Astrocyte (in vitro differentiated cells and primary cell): ENCODE data around the gene SNED1. TPM values are rescaled to one million over a fixed set of nuclear protein-coding genes. Genes with fewer than 3 reads are reported as not detected.

Experiments used
- DNase-seq: peaks from one replicate; pipeline ENCODE4 v3.0.0-alpha.2; 2010; ENCODE audit warnings: low read depth
- FAIRE-seq: peaks from 2 replicates; lab custom pipeline; 2011; peaks lifted over from hg19 to GRCh38; lab: Jason Lieb, UNC
- H2AFZ ChIP-seq: 2 replicates; pipeline ENCODE4 v1.6.0; 2012; ENCODE audit warnings: low read depth, low read length, inconsistent platforms
- H3K27ac ChIP-seq: 2 replicates; pipeline ENCODE4 v1.5.1; 2011; ENCODE audit warnings: low read depth, low read length, inconsistent platforms
- H3K27me3 ChIP-seq: 2 replicates; pipeline ENCODE4 v1.6.0; 2011; ENCODE audit warnings: low read length, inconsistent platforms; ENCODE audit not compliant: insufficient read depth
- H3K36me3 ChIP-seq: 2 replicates; pipeline ENCODE4 v1.5.1; 2011; ENCODE audit warnings: low read length, inconsistent platforms; ENCODE audit not compliant: insufficient read depth
- H3K4me1 ChIP-seq: 2 replicates; pipeline ENCODE4 v1.5.1; 2011; ENCODE audit warnings: low read length, inconsistent platforms; ENCODE audit not compliant: insufficient read depth
- H3K4me2 ChIP-seq: 2 replicates; pipeline ENCODE4 v1.6.0; 2012; ENCODE audit warnings: low read length, inconsistent platforms
- H3K4me3 ChIP-seq: 2 replicates; pipeline ENCODE4 v1.5.1; 2011; ENCODE audit warnings: low read depth, mild to moderate bottlenecking, low read length, inconsistent platforms; ENCODE audit not compliant: insufficient read depth
- H3K79me2 ChIP-seq: 2 replicates; pipeline ENCODE4 v1.6.0; 2012; ENCODE audit warnings: mild to moderate bottlenecking, low read length, inconsistent platforms; ENCODE audit not compliant: insufficient read depth
- H3K9ac ChIP-seq: 2 replicates; pipeline ENCODE4 v1.6.0; 2012; ENCODE audit warnings: mild to moderate bottlenecking, low read length, inconsistent platforms
- H3K9me3 ChIP-seq: 2 replicates; pipeline ENCODE4 v1.5.1; 2012; ENCODE audit warnings: low read depth, mild to moderate bottlenecking, low read length, inconsistent platforms; ENCODE audit not compliant: insufficient read depth
- H4K20me1 ChIP-seq: 2 replicates; pipeline ENCODE4 v1.6.0; 2012; ENCODE audit warnings: low read length, inconsistent platforms; ENCODE audit not compliant: insufficient read depth
- H3K27ac Mint-ChIP-seq: one replicate; pipeline ENCODE4 v1.8.0; 2021; ENCODE audit warnings: mild to moderate bottlenecking, mixed read lengths; ENCODE audit not compliant: unreplicated experiment
- H3K27me3 Mint-ChIP-seq: one replicate; pipeline ENCODE4 v1.8.0; 2021; ENCODE audit warnings: low read depth, mixed read lengths; ENCODE audit not compliant: unreplicated experiment
- H3K36me3 Mint-ChIP-seq: one replicate; pipeline ENCODE4 v1.8.0; 2021; ENCODE audit warnings: low read depth, mixed read lengths; ENCODE audit not compliant: unreplicated experiment
- H3K4me1 Mint-ChIP-seq: one replicate; pipeline ENCODE4 v1.8.0; 2021; ENCODE audit warnings: low read depth, mixed read lengths; ENCODE audit not compliant: unreplicated experiment
- H3K4me3 Mint-ChIP-seq: one replicate; pipeline ENCODE4 v1.8.0; 2021; ENCODE audit warnings: mild to moderate bottlenecking, moderate library complexity, mixed read lengths; ENCODE audit not compliant: unreplicated experiment
- H3K9me3 Mint-ChIP-seq: one replicate; pipeline ENCODE4 v1.8.0; 2021; ENCODE audit warnings: mild to moderate bottlenecking, mixed read lengths; ENCODE audit not compliant: unreplicated experiment
- CTCF ChIP-seq: IDR thresholded peaks from 2 replicates; pipeline ENCODE4 v1.5.1; 2011; ENCODE audit warnings: low read depth, mild to moderate bottlenecking, inconsistent platforms, low read length, moderate library complexity; ENCODE audit not compliant: insufficient read depth
- EZH2 ChIP-seq: IDR thresholded peaks from 2 replicates; pipeline ENCODE4 v1.6.1; 2012; ENCODE audit warnings: mild to moderate bottlenecking, low read length, inconsistent platforms; ENCODE audit not compliant: insufficient read depth
- total RNA-seq: library from RNA; stranded (reverse); gene quantifications from 2 replicates; pipeline ENCODE4 v1.2.1, GENCODE V29; 2021

The SNED1 gene
- total RNA-seq, 1 donor from 2014 or later = 0.23 TPM

- Mint-ChIP-seq H3K4me3 (no peak overlapping the region), H3K9me3 (no peaks in the 10 kb centered on the region), H3K4me1 (peaks cover 5% of the 10 kb centered on the region), H3K27ac (no peak overlapping the region), H3K36me3 (no peaks in the 10 kb centered on the region), H3K27me3 (peaks cover 30% of the 10 kb centered on the region)
- H2AFZ ChIP-seq = no peak overlapping the region
- no peak overlapping the region for H3K9ac ChIP-seq
- H3K36me3 ChIP-seq = no peaks in the 10 kb centered on the region
- no peaks in the 10 kb centered on the region for H4K20me1 ChIP-seq
- H3K27me3 ChIP-seq = peaks cover 19% of the 10 kb centered on the region
- no peak for DNase-seq
- H3K4me3 ChIP-seq = no peak overlapping the region
- no peak for TF ChIP-seq CTCF
- no peak for TF ChIP-seq EZH2
- H3K4me1 ChIP-seq = no peaks in the 10 kb centered on the region
- no peaks in the 10 kb centered on the region for H3K79me2 ChIP-seq
- FAIRE-seq = no peak
- H3K27ac ChIP-seq = no peak overlapping the region
- H3K9me3 ChIP-seq = no peaks in the 10 kb centered on the region
- no peak overlapping the region for H3K4me2 ChIP-seq
Observed at GRCh38 chr2:240952496-240953246, 45.7 kb upstream of the SNED1 start.

GRCh38 chr2:240953426-240954410, 44.7 kb upstream of the SNED1 start:
- no peak overlapping the region for H3K27ac Mint-ChIP-seq
- Histone ChIP-seq H3K9ac (no peak overlapping the region), H3K9me3 (no peaks in the 10 kb centered on the region), H3K4me2 (no peak overlapping the region), H3K4me1 (peaks cover 3% of the 10 kb centered on the region), H4K20me1 (no peaks in the 10 kb centered on the region), H3K36me3 (no peaks in the 10 kb centered on the region), H3K27ac (no peak overlapping the region), H2AFZ (no peak overlapping the region), H3K79me2 (no peaks in the 10 kb centered on the region), H3K27me3 (peaks cover 17% of the 10 kb centered on the region), H3K4me3 (no peak overlapping the region)
- no peak overlapping the region for H3K4me3 Mint-ChIP-seq
- H3K36me3 Mint-ChIP-seq = no peaks in the 10 kb centered on the region
- no peak for DNase-seq
- TF ChIP-seq CTCF (no peak), EZH2 (no peak)
- no peak for FAIRE-seq
- H3K9me3 Mint-ChIP-seq = no peaks in the 10 kb centered on the region
- peaks cover 21% of the 10 kb centered on the region for H3K27me3 Mint-ChIP-seq
- H3K4me1 Mint-ChIP-seq = peaks cover 5% of the 10 kb centered on the region
